GM19025 (cell line): ENCODE measurements around the gene FBF1.
A peak's percentile ranks its signal among the peaks of the same experiment; 100 is the strongest.
"Not testable (repeated sequence)": the region's sequence is repeated elsewhere in the genome, so short reads cannot be mapped to it uniquely, and the experiment has no call there.

Source experiments
- ATAC-seq: cut with Tn5 transposase; IDR thresholded peaks from one replicate; pipeline ENCODE4 v1.9.1; 2021; ENCODE audit warnings: mild to moderate bottlenecking, low read depth, moderate library complexity; ENCODE audit not compliant: unreplicated experiment

FBF1 gene

DNA sequence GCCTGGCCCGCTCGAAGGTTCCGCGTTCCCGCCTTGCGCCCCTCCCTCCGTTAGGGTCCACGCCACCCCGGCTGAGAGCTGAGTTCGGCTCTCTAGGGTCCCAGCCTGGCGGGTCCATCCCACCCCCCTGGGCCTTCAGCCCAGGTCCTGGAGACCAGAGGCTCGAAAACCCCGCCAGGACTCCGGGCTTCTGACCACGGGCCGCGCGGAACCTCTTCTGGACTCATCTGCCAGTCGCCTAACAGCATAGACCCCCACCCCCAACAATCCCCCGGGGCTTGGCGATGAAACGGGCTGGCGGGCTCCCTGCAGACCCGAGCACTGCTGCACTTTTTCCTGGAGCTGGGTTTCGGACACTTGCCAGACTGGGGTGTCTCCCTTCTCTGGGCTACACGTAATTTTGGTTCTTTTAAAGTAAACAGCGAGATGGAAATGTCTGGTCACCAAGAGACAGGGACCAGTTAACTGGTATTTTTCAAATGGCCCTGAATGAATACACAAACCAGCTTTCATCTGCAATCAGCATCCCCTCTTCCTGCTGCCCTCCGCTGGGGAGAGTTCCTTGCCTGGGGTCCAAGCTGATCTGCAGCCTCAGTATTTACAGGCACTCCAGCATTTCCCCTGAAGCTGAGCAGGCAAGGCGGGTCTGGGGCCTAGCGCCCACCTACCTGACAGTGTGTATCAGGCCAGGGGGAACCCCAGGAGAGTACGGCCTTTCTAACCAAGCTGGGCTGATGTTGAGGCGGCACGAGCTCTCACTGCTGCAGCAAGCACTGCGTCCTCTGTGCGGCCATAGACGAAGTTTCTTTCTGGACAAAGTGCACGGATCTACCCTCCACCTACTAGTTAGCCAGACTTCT, 43.5 kb downstream of the FBF1 start:
- ATAC-seq = no peak

DNA sequence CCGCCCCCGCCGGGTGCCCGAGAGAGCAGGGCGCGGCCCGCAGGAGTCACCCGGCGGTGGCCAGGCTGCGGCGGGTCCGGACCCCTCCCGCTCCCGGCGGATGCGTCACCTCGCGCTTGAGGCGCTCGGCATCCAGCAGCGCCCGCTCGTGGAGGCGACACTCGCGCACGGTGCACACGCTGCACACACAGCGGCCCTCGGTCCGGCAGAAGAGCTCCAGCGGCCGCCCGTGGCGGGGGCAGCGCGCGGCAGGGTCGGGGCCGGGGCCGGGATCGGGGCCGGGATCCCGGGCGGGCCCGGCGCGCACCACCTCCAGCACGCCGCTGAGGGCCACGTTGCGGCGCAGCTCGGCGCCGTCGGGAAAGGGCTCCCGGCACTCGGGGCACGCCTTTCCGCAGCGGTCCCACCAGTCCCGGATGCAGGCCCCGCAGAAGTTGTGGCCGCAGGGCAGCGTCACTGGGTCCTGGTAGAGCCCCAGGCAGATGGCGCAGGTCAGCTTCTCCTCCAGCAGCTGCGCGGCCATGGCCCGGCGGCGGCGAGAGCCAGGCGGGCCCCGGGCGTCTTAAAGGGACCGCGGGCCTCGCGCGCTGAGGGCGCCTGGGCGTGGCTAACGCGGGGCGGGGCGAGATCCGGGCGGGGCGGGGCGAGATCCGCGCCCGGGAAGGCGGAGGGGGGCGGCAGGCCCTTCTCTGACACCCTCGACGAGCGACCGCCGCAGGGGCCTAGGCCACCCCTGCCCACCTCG, 44.3 kb downstream of the FBF1 start, which contains the start of gene TRIM65:
TSS of gene TRIM65 (minus strand) at position 537 of the 745 bp plus-strand sequence. CDS start at position 523, 14 bp downstream.
- ATAC-seq = peak; percentile 67

DNA sequence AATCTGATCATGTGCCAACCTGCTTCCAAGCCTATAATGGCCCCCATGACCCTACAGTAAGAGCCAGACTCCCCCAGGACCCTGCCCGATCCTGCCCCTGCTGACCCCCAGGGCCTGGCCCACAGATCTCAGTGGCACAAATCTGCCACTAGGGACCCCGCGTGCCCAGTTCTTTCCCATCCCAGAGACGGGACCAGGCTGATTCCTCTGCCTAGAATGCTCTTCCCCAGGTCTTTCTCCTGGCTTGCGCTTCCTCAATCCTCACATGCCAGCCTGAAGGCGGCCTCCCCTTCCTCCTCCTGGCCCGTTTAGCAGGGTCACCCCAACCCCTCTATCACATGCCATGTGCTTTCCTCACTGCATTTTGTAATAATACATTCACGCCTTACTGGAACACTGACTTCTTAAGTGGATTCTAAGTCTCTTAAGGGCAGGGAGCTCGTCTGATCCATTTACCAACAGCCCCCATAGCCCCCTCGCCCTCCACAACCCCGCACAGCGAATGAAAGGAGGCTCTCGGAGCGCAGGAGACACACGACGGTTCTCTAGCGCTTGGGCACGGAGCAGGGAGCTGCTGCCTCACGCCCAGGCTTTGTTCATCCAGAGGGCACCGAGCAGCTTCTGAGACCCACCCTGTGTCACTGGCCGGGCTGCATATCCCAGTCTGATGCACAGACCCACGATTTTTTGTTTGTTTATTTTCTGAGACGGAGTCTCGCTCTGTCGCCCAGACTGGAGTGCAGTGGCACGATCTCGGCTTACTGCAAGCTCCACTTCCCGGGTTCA, 45.3 kb downstream of the FBF1 start:
- ATAC-seq = no peak

DNA sequence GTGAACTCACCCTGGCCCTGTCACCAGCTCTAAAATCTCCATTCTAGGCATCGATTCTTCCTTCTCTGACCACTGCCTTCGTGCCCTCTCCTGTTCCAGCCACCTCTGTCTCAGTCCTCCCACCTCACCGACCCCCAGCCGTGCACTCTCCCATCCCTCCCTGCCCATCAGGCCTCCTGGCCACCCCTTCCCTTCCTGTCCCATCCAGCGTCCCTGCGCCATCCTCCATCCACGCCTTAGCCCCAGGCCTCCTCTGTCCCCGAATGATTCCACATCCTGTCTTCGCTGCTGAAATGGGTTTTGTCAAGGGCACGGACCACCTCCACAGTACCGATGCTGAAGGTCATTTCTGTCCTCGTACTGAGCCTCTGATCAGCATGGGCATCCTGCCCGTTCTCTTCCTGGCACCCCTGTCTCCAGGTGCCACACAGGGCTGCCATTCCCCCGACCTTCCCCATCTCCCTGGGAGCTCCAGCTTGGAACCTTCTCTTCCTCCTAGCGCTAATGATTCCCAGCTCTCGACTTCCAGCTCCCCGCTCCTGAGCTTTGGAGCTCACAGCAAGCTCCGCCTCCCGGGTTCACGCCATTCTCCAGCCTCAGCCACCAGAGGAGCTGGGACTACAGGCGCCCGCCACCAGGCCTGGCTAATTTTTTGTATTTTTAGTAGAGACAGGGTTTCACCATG, 46.7 kb downstream of the FBF1 start:
- ATAC-seq = no peak

DNA sequence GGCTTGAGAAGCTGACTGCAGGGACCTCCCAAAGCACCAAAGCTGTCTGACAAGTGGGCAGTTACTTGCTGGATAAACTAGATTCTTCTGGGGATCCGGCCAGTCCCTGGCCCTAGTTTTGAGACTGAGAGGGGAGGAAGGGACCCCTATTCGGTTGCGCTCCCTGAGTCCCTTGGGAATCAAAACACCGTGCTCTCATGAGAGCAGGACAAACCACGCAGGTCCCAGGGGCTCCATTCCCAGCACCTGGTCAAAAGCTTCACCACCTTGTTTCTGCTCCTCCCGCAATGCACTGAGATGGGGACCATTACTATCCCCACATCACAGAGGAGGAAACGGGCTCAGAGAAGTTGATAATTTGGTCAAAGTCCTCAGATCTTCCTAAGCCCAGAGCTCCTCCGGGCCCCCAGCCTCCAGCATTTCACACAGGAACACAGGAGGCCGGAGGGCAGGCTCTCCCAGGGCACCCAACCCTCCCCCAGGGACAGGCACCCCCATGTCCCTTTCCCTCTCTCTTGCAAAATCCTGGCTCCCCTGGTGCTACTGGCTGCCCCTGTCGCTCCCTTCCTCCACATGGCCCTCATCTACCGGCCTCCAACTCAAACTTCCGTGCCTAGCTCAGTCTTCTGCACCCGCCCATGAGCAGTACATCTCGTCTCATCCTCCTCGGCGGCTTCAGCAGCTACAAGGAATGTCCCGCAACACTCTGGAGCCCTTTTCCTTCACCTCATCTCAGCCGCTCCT, 47.4 kb downstream of the FBF1 start:
- no peak for ATAC-seq

DNA sequence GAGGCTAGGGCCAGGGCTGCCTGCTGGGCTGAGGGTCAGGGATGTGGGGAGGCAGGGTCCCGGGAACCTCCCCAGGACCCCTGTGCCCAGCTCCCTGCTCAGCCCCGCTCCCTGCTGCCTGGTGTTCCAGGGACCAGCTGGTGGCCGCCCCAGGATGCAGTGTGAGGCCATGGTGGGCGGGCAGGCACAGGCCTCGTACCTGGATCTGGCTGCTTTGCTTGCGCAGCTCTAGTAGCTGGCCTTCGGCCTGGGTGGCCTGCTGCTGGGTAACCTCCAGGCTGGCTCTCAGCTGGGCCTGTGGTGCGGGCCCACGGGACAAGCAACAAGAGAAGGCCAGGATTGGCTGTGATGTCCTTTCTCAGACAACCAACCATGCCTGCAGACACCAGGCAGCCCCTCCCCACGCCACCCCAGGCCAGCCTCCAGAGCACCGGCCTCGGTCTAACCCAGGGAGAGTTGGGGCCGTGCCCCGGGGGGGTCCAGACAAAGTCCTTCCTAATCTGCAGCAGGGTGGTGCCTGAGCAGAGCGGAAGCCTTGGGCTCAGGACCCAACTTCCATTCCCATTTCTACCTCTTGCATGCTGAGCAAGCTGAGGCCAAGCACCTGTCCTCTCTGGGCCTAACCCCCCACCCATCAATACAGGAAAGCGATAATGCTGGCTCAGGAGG, 48.2 kb downstream of the FBF1 start:
- ATAC-seq = no peak

DNA sequence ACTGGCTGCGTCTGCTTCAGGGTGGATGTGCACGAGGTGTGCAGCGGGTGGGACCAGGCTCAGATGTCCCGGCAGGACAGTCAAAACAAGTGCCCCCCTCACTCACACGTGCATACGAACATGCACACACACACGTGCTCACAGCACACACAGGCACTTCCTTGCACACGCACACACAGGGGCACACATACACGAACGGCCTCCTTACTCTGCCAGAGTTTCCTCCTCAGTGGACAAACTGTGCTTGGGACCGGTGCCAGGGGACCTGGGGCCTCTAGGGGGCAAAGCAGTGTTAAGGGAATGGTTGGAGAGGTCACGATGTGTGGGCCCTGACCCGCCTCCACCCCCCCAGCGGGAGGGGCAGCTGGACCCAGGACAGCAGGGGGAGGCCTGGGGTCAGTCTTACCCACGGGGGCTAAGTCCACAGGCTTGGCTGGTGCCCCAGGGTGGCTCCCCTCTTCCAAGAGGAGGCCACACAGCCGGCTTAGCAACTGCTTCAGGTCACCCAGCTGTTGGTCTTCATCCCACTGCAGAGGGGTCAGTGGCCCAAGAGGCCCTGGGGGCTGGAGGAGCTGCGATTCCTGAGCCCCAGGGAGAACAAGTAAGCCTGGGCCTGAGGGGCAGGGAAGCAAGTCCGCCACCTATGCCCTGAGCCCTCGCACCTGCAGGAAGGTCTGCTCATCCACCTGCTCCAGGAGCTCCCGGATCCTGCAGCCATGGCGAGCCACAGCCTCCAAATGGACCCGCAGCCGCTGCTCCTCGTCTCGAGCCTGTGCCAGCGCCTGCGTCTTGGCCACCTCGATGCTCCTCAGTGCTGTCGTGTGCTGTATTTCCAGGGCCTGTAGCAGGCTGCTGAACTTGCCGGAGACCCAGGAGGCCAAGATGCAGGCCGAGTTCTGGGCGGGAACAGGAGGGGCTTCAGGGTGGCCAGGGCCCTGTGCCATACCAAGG, 49.0 kb downstream of the FBF1 start:
- no peak for ATAC-seq

DNA sequence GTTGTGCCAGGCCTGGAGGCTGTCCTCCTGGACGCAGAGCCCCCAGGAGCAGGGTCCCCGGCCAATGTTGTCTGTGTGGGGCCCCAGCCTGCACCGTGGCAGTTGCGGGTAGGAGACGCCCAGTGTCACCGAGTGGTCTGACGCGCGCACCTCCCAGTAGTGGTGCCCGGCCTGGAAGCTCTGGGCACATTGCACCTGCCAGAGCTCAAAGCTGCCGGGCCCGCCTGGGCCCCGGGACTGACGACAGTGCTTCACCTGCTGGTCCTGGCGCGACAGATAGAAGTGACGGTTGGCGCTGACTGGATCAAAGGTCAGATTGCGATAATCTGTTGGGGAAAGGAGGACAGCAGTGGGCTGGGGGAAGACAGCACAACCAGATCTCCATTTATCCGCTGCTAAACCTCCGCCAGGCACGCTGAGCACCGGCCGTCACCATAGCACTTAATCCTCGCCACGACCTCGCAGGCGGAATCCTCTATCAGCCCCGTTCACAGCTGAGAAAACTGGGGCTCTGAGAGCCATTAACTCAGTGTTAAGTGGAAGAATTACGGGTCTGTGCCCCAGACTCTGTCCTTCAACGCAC, 49.7 kb downstream of the FBF1 start:
- no peak for ATAC-seq

DNA sequence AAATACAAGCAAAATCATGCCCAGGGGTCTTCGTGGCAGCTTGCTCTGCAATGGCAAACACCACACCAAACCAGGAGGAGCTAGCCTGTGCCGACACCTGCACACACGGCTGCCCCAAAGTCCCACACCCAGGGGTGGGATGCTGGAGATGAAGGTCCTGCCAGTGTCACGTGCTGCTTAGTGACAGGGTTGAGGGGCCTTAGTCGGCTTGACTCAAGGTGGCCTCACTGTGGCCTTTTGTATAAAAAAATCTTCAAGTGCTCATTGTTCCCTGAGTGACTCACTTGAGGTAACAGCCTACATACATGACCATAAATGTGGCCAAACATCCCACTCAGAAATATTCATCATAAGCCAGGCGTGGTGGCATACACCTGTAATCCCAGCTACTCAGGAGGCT, 51.4 kb downstream of the FBF1 start:
- no peak for ATAC-seq

DNA sequence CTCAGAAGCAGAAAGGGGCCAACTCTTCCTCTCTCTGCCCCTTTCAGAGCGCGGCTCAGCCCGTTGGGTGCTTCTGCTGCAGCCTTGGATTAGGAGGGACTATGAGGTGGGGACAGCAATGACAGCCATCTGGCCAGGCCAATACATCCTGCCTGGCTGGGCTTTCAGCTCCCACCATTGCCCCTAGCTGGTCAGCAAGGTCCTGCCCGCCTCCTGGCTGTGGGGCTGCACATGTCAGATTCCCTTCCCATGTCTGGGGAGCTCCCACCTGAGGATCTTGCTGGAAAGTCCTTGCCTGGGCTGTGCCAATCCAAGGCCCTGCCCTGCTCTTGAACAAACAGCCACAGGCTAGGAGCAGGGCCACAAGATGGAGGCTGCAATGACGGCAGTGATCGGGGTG, 52.4 kb downstream of the FBF1 start:
- no peak for ATAC-seq

DNA sequence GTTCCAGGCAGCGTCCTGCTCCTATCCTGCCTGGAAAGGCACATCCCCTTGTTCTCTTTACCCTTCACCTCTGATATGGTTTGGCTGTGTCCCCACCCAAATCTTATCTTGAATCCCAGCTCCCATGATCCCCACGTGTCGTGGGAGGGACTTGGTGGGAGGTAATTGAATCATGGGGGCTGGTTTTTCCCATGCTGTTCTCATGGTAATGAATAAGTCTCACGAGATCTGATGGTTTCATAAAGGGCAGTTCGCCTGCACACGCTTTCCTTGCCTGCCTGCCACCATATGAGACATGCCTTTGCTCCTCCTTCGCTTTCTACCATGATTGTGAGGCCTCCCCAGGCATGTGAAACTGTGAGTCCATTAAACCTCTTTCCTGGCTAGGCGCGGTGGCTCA, 55.0 kb downstream of the FBF1 start:
- ATAC-seq = not testable (repeated sequence)

DNA sequence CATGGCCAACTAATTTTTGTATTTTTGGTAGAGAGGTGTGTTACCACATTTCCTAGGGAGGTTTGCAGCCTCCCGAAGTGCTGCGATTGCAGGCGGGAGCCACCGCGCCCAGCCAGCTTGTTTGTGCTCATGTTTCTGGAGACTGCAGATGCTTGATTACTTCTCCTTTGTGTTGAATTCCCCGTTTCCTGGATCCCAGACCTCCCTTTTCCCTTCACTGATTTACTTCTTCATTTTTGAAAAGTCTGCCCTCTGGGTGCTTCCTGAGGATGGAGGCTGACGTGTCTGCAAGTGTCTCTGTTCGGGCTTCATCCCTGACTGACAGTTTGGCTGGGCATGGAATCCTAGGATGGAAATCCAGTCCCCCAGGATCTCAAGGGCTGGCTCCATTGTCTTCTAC, 55.4 kb downstream of the FBF1 start:
- ATAC-seq = no peak

DNA sequence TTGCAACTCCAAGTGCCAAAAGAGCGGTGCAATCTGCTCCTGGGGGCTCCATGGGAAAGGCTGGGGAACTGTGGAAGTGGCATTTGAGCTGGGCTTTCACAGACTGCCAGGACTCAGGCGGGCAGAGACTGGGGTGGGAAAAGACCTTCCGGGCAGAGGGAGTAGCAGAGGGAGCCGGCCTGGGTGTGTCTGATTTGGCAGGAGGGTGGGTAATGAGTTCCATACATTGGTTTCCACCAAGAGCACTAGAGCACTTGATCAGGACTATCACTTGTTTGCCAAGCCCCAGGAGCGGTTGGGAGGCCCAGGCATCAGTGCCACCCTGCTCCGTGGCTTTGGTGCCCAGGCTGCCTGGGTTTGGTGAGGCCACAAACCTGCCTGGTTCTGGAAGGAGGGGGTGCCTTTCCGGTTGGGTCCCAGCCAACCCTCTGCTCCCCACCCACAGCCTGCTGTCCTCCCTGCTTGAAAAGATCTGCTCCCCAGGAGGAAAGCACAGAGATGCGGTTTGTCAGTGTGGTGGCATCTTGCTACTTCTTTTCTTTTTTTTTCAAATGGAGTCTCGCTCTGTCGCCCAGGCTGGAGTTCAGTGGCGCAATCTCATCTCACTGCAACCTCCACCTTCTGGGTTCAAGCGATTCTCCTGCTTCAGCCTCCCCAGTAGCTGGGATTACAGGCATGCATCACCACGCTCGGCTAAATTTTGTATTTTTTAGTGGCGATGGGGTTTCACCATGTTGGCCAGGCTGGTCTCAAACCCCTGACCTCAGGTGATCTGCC, 59.0 kb downstream of the FBF1 start:
- ATAC-seq = no peak

DNA sequence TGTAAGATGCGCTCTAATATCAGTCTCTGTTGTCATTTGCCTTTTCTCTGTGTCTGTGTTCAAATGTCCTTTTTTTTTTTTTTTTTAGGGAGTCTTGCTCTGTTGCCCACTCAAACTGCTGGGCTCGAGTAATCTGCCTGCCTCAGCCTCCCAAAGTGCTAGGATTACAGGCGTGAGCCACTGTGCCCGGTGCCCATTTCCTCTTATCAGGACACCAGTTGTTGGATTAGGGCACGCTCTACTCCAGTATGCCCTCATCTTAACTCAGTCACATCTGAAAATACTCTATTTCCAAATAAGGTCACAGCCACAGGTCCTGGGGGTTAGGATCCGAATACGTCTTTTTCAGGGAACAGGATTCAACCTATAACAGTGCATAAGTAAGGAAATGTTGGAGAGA, 60.6 kb downstream of the FBF1 start:
- ATAC-seq = no peak

DNA sequence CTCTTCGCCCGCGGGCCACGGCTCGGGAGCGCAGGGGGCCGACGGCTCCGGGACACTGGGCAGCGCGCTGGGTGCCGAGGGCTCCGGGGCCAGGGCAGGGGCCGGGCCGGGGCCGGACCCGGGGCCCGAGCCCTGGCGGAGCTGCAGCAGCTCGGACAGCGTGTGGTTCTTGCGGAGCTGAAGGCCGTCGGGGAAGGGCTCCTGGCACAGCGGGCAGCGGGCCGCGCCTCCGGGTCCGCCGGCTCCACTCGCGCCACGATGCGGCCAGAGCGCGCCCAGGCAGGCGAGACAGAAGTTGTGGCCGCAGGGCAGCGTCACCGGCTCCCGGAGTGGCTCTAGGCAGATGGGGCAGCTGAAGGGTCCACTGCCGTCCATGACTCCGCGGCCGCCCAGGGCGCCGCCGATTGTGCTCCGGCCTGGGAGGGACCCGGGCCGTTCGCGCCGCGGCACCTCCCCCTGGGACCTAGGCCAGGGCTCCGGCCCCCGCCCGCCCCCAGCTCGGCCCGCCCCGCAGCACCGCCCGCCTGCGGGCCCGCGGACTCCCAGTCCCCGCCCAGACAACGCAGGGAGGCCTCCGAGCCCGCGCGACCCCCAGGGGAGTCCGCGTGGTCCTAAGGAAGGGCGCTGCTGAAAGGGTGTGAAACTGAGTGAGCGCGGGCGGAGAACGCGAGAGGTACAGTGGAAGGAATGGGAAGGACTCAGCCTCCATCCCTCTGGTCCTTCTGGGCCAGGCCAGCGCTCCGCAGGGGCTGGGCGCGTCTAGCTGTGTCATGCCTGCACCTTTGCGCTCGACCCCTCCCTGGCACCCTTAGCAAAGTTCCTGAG, 62.5 kb downstream of the FBF1 start, which contains the start of gene TRIM47:
TSS of gene TRIM47 (minus strand) at position 408 of the 825 bp plus-strand sequence. CDS start at position 375, 33 bp downstream.
- ATAC-seq = no peak

DNA sequence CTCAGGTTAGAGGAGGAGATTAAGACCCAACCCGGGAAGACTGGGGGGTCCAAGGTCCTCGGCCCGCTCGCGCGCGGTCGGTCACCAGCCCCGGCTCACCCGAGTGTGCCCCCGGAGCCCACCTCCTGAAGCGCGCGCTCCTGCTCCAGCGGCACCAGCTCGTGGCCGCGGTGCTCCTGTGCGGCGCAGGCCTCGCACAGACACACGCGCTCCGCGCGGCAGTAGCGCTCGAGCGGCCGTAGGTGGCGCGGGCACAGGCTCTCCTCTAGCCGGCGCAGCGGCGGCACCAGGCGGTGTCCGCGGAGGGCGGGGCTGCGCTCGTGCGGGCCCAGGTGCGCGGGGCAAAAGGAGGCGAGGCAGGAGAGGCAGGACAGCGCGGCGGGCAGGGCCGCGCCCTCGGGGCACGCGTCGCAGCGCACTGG, 63.1 kb downstream of the FBF1 start:
- ATAC-seq = peak; percentile 53
